HepG2 (cell line): ENCODE results near the gene GTF2A1. TPM values are rescaled to one million over a fixed set of nuclear protein-coding genes. Genes with fewer than 3 reads are reported as not detected.

Source experiments
- AGO1 ChIP-seq: fragments of 200-400 bp; formaldehyde crosslinking; IDR thresholded peaks from 2 replicates; pipeline ENCODE4 v1.6.1; 2017; ENCODE audit warnings: mild to moderate bottlenecking, low read depth, low read length, moderate library complexity; ENCODE audit not compliant: poor library complexity, severe bottlenecking
- AHR ChIP-seq: IDR thresholded peaks from 2 replicates; pipeline ENCODE4 v1.6.1; 2018; ENCODE audit warnings: missing genetic modification reagents, missing compliant biosample characterization
- FOXA3 ChIP-seq: IDR thresholded peaks from 2 replicates; pipeline ENCODE4 v1.6.1; 2016; ENCODE audit warnings: missing genetic modification reagents, missing compliant biosample characterization
- HDAC2 ChIP-seq: sonication (generic); formaldehyde crosslinking; IDR thresholded peaks from 2 replicates; pipeline ENCODE4 v1.4.0; 2020; ENCODE audit warnings: missing genetic modification reagents
- HOXA9 ChIP-seq: sonication (generic); formaldehyde crosslinking; IDR thresholded peaks from 2 replicates; pipeline ENCODE4 v1.8.1; 2022; ENCODE audit warnings: missing genetic modification reagents, mild to moderate bottlenecking, moderate library complexity, borderline replicate concordance
- IKZF1 ChIP-seq: fragments of 450-650 bp; IDR thresholded peaks from 2 replicates; pipeline ENCODE4 v1.7.1; 2016
- KDM1A ChIP-seq: IDR thresholded peaks from 2 replicates; pipeline ENCODE4 v1.6.1; 2016; ENCODE audit warnings: missing compliant biosample characterization
- POLR2G ChIP-seq: fragments of 200-400 bp; formaldehyde crosslinking; IDR thresholded peaks from 2 replicates; pipeline ENCODE4 v1.6.1; 2018; ENCODE audit warnings: mild to moderate bottlenecking, low read depth, low read length, moderate library complexity
- RARA ChIP-seq: IDR thresholded peaks from 2 replicates; pipeline ENCODE4 v1.6.1; 2016; ENCODE audit warnings: missing genetic modification reagents, missing compliant biosample characterization
- SIN3B ChIP-seq: fragments of 150-350 bp; IDR thresholded peaks from 2 replicates; pipeline ENCODE4 v1.6.1; 2014; ENCODE audit warnings: low read length
- TEAD2 ChIP-seq: sonication (generic); formaldehyde crosslinking; IDR thresholded peaks from 2 replicates; pipeline ENCODE4 v1.9.0; 2021; ENCODE audit warnings: missing genetic modification reagents
- ZC3H13 ChIP-seq: sonication (generic); formaldehyde crosslinking; IDR thresholded peaks from 2 replicates; pipeline ENCODE4 v1.8.1; 2023; ENCODE audit warnings: mild to moderate bottlenecking, missing genetic modification reagents, moderate library complexity
- ZFP90 ChIP-seq: sonication (generic); formaldehyde crosslinking; IDR thresholded peaks from 2 replicates; pipeline ENCODE4 v1.8.0; 2022; ENCODE audit warnings: missing genetic modification reagents, mild to moderate bottlenecking, inconsistent platforms, borderline replicate concordance
- ZNF17 ChIP-seq: sonication (generic); formaldehyde crosslinking; IDR thresholded peaks from 2 replicates; pipeline ENCODE4 v1.5.0; 2020; ENCODE audit warnings: mild to moderate bottlenecking, missing genetic modification reagents
- ZNF234 ChIP-seq: sonication (generic); formaldehyde crosslinking; conservative IDR thresholded peaks from 2 replicates; pipeline ENCODE4 v1.5.1; 2020; ENCODE audit warnings: mild to moderate bottlenecking, missing genetic modification reagents
- ZNF24 ChIP-seq: fragments of 450-650 bp; IDR thresholded peaks from 2 replicates; pipeline ENCODE4 v1.6.1; 2017; ENCODE audit warnings: antibody characterized with exemption, mild to moderate bottlenecking
- ZNF317 ChIP-seq: sonication (generic); formaldehyde crosslinking; IDR thresholded peaks from 2 replicates; pipeline ENCODE4 v1.5.0; 2020; ENCODE audit warnings: mild to moderate bottlenecking, missing genetic modification reagents
- ZNF33A ChIP-seq: sonication (generic); formaldehyde crosslinking; IDR thresholded peaks from 2 replicates; pipeline ENCODE4 v1.5.1; 2020; ENCODE audit warnings: missing genetic modification reagents, mild to moderate bottlenecking, moderate library complexity, borderline replicate concordance
- ZNF468 ChIP-seq: sonication (generic); formaldehyde crosslinking; IDR thresholded peaks from 2 replicates; pipeline ENCODE4 v1.8.0; 2022; ENCODE audit warnings: mild to moderate bottlenecking, moderate library complexity, missing genetic modification reagents
- ZNF543 ChIP-seq: sonication (generic); formaldehyde crosslinking; IDR thresholded peaks from 2 replicates; pipeline ENCODE4 v1.4.0; 2020; ENCODE audit warnings: mild to moderate bottlenecking, missing genetic modification reagents
- ZNF577 ChIP-seq: sonication (generic); formaldehyde crosslinking; IDR thresholded peaks from 2 replicates; pipeline ENCODE4 v1.4.0; 2020; ENCODE audit warnings: mild to moderate bottlenecking, low read depth, missing genetic modification reagents, borderline replicate concordance
- ZNF605 ChIP-seq: sonication (generic); formaldehyde crosslinking; IDR thresholded peaks from 2 replicates; pipeline ENCODE4 v1.8.0; 2022; ENCODE audit warnings: mild to moderate bottlenecking, missing genetic modification reagents
- ZNF83 ChIP-seq: sonication (generic); formaldehyde crosslinking; IDR thresholded peaks from 2 replicates; pipeline ENCODE4 v1.4.0; 2020; ENCODE audit warnings: missing genetic modification reagents, mild to moderate bottlenecking, borderline replicate concordance
- polyA plus RNA-seq, 8 experiments: library from polyadenylated mRNA; depleted of rRNA in 3 of 8; stranded (reverse) in 7 of 8; unstranded in 1 of 8; fragments of >200 nt; fragmentation: Illumina TruSeq in 4 of 8; extraction: Trizol in 4 of 8; gene quantifications; 2 replicates each; pipeline versions ENCODE4 v1.2.1 to v1.2.3, GENCODE V29; 2011 to 2016; ENCODE audit warnings: low read depth in 4 of 8, missing spikeins in 1 of 8, mixed read lengths in 1 of 8; ENCODE audit not compliant: insufficient read depth in 1 of 8
- total RNA-seq, 5 experiments: library from RNA; depleted of rRNA; stranded (reverse); fragments of >200 nt; fragmentation: Illumina TruSeq; extraction: Trizol; gene quantifications; 2 replicates each; pipeline ENCODE4 v1.2.3, GENCODE V29; 2016; ENCODE audit warnings: low read depth in 1 of 5
- TF ChIP-seq, protein P1 (sequence below): sonication (generic); formaldehyde crosslinking; IDR thresholded peaks from one replicate; pipeline ENCODE4 v1.5.1; 2020; ENCODE audit warnings: mild to moderate bottlenecking, missing genetic modification reagents; ENCODE audit errors: not compliant biosample characterization
- TF ChIP-seq, protein P2 (sequence below): sonication (generic); formaldehyde crosslinking; IDR thresholded peaks from 2 replicates; pipeline ENCODE4 v1.8.0; 2023; ENCODE audit warnings: mild to moderate bottlenecking, missing genetic modification reagents

The GTF2A1 gene
- total and polyA plus RNA-seq, 2 of the 13 experiments (the other 11 are each of a cell fraction or from before 2014, with no cell fraction given), result 14.9 to 17.5 TPM

DNA sequence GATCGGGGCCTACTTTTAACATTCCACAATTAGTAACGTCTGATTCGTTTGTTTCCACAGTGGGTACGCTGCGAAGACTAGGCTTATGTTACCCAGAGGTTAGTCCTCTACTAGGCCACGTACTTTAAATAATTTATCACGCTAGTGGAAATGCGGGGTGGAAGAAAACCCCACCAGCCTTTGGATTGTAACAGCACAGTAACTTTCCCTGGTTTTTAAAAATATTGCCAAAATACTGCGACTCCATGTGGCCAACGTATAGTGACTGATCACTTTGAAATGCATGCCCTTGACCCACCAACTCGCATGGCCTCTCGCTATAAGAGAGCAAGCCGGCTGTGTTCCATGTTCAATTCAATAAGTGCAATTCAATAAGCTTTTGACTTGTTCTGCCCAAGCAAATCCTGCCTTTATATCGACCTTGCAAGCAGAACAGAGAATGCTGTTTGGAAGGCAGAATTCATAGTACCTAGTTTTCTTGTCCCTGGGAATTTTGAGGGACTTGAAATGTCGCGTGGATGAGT lies 882 bp upstream of the GTF2A1 start (continued):
- TF ChIP-seq, protein P1, sequence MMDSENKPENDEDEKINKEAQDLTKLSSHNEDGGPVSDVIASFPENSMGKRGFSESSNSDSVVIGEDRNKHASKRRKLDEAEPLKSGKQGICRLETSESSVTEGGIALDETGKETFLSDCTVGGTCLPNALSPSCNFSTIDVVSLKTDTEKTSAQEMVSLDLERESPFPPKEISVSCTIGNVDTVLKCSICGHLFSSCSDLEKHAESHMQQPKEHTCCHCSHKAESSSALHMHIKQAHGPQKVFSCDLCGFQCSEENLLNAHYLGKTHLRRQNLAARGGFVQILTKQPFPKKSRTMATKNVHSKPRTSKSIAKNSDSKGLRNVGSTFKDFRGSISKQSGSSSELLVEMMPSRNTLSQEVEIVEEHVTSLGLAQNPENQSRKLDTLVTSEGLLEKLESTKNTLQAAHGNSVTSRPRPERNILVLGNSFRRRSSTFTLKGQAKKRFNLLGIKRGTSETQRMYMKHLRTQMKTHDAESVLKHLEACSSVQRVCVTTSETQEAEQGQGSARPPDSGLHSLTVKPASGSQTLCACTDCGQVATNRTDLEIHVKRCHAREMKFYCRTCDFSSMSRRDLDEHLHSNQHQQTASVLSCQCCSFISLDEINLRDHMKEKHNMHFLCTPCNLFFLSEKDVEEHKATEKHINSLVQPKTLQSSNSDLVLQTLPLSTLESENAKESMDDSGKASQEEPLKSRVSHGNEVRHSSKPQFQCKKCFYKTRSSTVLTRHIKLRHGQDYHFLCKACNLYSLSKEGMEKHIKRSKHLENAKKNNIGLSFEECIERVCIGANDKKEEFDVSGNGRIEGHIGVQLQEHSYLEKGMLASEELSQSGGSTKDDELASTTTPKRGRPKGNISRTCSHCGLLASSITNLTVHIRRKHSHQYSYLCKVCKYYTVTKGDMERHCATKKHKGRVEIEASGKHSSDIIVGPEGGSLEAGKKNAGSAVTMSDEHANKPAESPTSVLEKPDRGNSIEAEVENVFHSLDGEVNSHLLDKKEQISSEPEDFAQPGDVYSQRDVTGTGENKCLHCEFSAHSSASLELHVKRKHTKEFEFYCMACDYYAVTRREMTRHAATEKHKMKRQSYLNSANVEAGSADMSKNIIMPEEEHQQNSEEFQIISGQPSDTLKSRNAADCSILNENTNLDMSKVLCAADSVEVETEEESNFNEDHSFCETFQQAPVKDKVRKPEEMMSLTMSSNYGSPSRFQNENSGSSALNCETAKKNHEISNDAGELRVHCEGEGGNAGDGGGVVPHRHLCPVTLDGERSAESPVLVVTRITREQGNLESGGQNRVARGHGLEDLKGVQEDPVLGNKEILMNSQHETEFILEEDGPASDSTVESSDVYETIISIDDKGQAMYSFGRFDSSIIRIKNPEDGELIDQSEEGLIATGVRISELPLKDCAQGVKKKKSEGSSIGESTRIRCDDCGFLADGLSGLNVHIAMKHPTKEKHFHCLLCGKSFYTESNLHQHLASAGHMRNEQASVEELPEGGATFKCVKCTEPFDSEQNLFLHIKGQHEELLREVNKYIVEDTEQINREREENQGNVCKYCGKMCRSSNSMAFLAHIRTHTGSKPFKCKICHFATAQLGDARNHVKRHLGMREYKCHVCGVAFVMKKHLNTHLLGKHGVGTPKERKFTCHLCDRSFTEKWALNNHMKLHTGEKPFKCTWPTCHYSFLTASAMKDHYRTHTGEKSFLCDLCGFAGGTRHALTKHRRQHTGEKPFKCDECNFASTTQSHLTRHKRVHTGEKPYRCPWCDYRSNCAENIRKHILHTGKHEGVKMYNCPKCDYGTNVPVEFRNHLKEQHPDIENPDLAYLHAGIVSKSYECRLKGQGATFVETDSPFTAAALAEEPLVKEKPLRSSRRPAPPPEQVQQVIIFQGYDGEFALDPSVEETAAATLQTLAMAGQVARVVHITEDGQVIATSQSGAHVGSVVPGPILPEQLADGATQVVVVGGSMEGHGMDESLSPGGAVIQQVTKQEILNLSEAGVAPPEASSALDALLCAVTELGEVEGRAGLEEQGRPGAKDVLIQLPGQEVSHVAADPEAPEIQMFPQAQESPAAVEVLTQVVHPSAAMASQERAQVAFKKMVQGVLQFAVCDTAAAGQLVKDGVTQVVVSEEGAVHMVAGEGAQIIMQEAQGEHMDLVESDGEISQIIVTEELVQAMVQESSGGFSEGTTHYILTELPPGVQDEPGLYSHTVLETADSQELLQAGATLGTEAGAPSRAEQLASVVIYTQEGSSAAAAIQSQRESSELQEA (CRISPR knock-in tag), result peak; percentile 17
- no peak for TF ChIP-seq ZNF17 (CRISPR knock-in tag)
- no peak for TF ChIP-seq SIN3B
- no peak for TF ChIP-seq TEAD2
- TF ChIP-seq HOXA9 (CRISPR knock-in tag), result no peak
- no peak for TF ChIP-seq ZNF33A
- no peak for TF ChIP-seq ZNF234 (CRISPR knock-in tag)
- TF ChIP-seq, protein P2, sequence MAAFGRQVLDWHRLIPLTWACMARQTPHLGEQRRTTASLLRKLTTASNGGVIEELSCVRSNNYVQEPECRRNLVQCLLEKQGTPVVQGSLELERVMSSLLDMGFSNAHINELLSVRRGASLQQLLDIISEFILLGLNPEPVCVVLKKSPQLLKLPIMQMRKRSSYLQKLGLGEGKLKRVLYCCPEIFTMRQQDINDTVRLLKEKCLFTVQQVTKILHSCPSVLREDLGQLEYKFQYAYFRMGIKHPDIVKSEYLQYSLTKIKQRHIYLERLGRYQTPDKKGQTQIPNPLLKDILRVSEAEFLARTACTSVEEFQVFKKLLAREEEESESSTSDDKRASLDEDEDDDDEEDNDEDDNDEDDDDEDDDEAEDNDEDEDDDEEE (CRISPR knock-in tag), result no peak
- no peak for TF ChIP-seq ZNF543 (CRISPR knock-in tag)
- no peak for TF ChIP-seq ZNF317
- TF ChIP-seq AHR (CRISPR knock-in tag), result no peak
- no peak for TF ChIP-seq ZNF24
- peak; percentile 74; the same call in 1 of the 2 replicates for TF ChIP-seq ZNF605 (CRISPR knock-in tag)
- TF ChIP-seq IKZF1, result no peak
- no peak for TF ChIP-seq HDAC2 (CRISPR knock-in tag)
- peak; percentile 6; the same call in 1 of the 2 replicates for TF ChIP-seq POLR2G
- TF ChIP-seq ZC3H13 (CRISPR knock-in tag), result peak; percentile 8; the same call in 1 of the 2 replicates
- no peak for TF ChIP-seq FOXA3 (CRISPR knock-in tag)
- TF ChIP-seq ZNF83 (CRISPR knock-in tag), result no peak
- TF ChIP-seq RARA (CRISPR knock-in tag), result no peak
- TF ChIP-seq ZFP90 (CRISPR knock-in tag), result no peak
- no peak for TF ChIP-seq ZNF577 (CRISPR knock-in tag)
- TF ChIP-seq AGO1, result no peak
- TF ChIP-seq ZNF468, result no peak
- TF ChIP-seq KDM1A (CRISPR knock-in tag), result no peak
